Activated naive CD8-positive, alpha-beta T cell (primary cell): ENCODE data around the gene CPE.

ENCODE experiments used
- H3K27ac Mint-ChIP-seq: one replicate; pipeline ENCODE4 v1.8.0; 2021; ENCODE audit warnings: mixed read lengths
- H3K27me3 Mint-ChIP-seq: one replicate; pipeline ENCODE4 v1.8.0; 2021; ENCODE audit warnings: mixed read lengths
- H3K36me3 Mint-ChIP-seq: one replicate; pipeline ENCODE4 v1.8.0; 2021; ENCODE audit warnings: mixed read lengths
- H3K4me1 Mint-ChIP-seq: one replicate; pipeline ENCODE4 v1.8.0; 2021; ENCODE audit warnings: low read depth, mixed read lengths
- H3K4me3 Mint-ChIP-seq: one replicate; pipeline ENCODE4 v1.8.0; 2021; ENCODE audit warnings: mild to moderate bottlenecking, mixed read lengths
- H3K9me3 Mint-ChIP-seq: one replicate; pipeline ENCODE4 v1.8.0; 2021; ENCODE audit warnings: low read depth, mixed read lengths

Gene CPE

DNA sequence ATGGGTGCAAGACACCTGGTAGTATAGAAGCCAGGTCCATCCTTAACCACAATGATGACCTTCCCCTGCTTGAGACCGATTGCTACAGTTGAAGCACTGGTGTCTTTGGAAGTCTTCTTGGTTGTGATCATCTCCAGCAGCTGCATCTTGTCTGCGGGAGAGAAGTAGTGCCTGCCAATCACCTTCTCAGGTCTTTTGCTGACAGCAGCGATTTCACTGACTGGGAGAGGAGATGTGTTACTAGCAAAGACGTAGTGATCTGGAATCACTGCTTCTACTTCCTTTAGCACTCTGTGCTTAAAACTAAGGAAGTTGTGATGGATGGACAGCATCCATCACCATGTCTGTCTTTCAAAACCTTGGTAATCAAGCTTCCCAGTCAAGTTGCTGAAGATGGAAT is 25.9 kb downstream of the CPE start:
- Mint-ChIP-seq H3K27ac (no peak overlapping the region), H3K36me3 (no peaks in the 10 kb centered on the region), H3K4me1 (no peaks in the 10 kb centered on the region), H3K27me3 (peaks cover 2% of the 10 kb centered on the region), H3K9me3 (no peaks in the 10 kb centered on the region), H3K4me3 (no peak overlapping the region)

DNA sequence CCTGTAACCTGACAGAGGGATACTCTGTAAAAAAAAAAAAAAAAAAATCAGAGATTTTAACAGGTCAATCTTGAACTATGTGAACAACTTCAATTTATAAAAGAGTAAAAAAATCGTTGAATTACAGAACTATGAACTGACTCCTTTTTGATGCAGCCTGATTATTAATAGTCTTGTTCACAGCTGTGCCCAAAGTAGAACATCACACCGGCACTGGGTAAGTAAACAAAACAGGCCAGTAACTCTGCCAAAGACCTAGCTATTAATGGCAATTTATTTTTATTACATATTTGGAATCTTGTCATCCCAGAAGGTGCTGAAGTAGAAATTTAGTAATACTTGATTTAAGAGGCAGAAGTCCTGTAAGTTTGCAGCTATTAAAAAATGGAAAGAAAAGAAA is 31.4 kb downstream of the CPE start:
- Mint-ChIP-seq H3K4me1 (no peaks in the 10 kb centered on the region), H3K27me3 (peaks cover 5% of the 10 kb centered on the region), H3K27ac (no peak overlapping the region), H3K36me3 (no peaks in the 10 kb centered on the region), H3K9me3 (no peaks in the 10 kb centered on the region), H3K4me3 (no peak overlapping the region)

DNA sequence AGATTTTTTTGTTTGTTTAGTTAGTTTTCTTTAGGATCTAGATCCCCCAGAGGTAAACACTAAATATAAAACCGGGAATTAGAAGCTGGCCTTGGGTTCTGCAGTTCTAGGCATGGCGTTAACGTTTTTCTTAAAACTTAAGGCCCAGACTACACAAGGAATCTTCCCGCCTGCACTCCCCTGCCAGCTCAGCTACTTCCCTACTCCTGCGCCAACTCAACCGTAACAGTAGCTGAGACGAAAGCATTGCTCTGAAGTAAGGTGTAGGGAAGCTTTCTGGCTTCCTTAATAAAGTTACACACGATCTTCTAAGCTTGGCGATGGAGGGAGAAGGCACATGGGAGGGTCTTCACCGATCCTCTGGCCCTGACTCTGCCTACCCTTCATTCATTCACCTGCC is 37.1 kb downstream of the CPE start:
- Mint-ChIP-seq H3K9me3 (no peaks in the 10 kb centered on the region), H3K36me3 (no peaks in the 10 kb centered on the region), H3K4me1 (no peaks in the 10 kb centered on the region), H3K27ac (no peak overlapping the region), H3K27me3 (peaks cover 5% of the 10 kb centered on the region), H3K4me3 (no peak overlapping the region)

DNA sequence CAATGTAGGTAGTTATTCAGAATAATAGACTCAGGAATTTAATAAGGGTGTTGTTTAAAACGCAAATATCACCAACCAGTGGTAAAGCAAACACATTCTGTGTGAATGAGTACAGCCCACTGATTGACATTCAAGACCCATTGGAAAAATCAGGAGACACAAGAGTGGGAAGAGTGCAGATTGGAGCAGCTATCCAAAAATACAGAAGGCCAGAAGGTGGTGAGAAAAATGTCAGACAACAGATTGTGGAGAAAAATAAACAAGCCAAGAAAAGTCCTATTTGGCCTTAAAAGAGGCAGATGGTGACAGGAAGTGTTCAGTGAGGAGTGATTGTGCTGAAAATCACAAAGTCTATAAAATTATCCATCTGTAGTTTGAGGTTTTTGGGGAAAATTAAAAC is 39.3 kb downstream of the CPE start:
- H3K4me1 Mint-ChIP-seq, result no peaks in the 10 kb centered on the region
- H3K36me3 Mint-ChIP-seq, result no peaks in the 10 kb centered on the region
- H3K27ac Mint-ChIP-seq, result no peak overlapping the region
- H3K27me3 Mint-ChIP-seq, result peaks cover 8% of the 10 kb centered on the region
- H3K4me3 Mint-ChIP-seq, result no peak overlapping the region
- no peaks in the 10 kb centered on the region for H3K9me3 Mint-ChIP-seq

DNA sequence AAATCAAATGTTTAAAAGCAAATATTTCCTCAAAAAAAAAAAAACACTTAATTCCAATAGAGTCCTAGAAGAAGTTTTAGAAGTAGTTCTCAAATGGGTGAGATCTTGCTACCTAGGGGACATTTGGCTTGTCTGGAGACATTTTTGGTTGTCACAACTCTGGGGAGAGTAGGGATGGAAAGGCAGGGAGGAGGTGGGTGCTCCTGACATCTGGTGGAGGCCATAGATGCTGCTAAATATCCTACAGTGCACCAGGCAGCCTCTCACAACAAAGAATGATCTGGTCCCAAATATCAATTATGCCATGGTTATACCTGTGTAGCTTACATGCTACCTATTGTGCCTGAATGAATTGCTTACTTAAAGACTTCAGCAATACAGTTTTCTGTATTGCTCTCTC is 46.8 kb downstream of the CPE start:
- H3K9me3 Mint-ChIP-seq, result no peaks in the 10 kb centered on the region
- peaks cover 2% of the 10 kb centered on the region for H3K36me3 Mint-ChIP-seq
- H3K27ac Mint-ChIP-seq, result no peak overlapping the region
- no peaks in the 10 kb centered on the region for H3K4me1 Mint-ChIP-seq
- no peak overlapping the region for H3K4me3 Mint-ChIP-seq
- peaks cover 8% of the 10 kb centered on the region for H3K27me3 Mint-ChIP-seq

DNA sequence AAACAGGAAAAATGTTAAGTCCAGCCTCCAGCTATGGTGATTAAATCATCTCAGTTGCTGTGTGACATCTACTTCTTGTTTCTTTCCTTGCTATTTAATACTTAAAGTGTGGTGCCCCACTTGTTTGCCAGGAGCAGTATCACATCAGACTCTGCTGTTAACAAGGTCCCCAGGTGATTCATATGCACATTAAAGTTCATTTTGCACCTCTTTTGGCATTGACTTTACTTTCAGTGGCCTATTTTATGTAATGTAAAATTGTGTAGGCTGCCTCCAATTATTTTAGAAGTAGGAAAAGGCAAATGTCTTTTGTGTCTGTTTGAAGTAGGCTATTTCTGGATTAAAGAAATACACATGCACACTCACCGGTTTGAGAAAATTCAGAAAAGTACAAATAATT is 47.5 kb downstream of the CPE start:
- Mint-ChIP-seq H3K27ac (no peak overlapping the region), H3K4me3 (no peak overlapping the region)

DNA sequence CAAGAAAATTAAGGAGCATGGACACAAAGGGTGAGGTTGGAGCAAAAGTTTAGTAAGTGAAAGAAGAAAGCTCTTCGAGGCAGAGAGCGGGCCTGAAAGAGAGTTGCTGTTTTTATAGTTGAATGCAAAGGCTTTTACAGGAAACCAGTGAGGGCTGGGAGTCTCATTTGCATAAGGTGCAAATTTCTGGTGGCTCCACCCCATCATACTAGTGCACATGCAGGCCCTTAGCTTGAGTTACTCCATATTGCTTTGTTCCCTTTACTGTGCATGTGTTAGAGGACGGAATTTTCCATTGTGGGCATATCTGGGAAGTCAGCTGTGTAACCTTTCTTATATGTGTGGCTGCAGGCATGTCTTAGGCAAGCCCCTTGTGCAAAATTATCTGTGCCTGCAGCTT is 48.0 kb downstream of the CPE start:
- Mint-ChIP-seq H3K27ac (no peak overlapping the region), H3K27me3 (peaks cover 3% of the 10 kb centered on the region), H3K4me1 (no peaks in the 10 kb centered on the region), H3K36me3 (peaks cover 2% of the 10 kb centered on the region), H3K4me3 (no peak overlapping the region), H3K9me3 (no peaks in the 10 kb centered on the region)

More for the DNA sequence above, 47.5 kb downstream of the CPE start:
- H3K4me1 Mint-ChIP-seq, result no peaks in the 10 kb centered on the region
- H3K27me3 Mint-ChIP-seq, result peaks cover 4% of the 10 kb centered on the region
- H3K9me3 Mint-ChIP-seq, result no peaks in the 10 kb centered on the region
- H3K36me3 Mint-ChIP-seq, result peaks cover 2% of the 10 kb centered on the region

DNA sequence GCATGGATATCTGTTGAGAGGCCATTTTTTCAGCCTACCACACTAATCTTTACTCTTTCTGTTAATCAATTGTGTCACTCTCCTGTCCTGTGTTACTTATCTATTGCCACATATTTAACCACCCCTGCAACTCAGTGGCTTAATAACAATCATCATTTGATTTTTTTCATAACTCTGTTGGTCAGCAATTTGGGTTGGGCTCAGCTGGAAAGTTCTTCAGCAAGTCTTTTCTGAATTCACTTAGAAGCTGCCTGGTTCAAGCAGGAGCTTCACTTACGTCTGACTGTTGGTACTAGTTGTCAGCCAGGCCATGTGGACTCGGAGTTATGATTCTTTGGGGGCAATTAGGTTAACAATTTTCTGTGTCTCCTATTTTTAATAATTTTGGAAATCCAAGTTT is 50.1 kb downstream of the CPE start:
- no peak overlapping the region for H3K4me3 Mint-ChIP-seq
- peaks cover 2% of the 10 kb centered on the region for H3K36me3 Mint-ChIP-seq
- no peak overlapping the region for H3K27ac Mint-ChIP-seq
- no peaks in the 10 kb centered on the region for H3K4me1 Mint-ChIP-seq
- no peaks in the 10 kb centered on the region for H3K9me3 Mint-ChIP-seq
- peaks cover 7% of the 10 kb centered on the region for H3K27me3 Mint-ChIP-seq

DNA sequence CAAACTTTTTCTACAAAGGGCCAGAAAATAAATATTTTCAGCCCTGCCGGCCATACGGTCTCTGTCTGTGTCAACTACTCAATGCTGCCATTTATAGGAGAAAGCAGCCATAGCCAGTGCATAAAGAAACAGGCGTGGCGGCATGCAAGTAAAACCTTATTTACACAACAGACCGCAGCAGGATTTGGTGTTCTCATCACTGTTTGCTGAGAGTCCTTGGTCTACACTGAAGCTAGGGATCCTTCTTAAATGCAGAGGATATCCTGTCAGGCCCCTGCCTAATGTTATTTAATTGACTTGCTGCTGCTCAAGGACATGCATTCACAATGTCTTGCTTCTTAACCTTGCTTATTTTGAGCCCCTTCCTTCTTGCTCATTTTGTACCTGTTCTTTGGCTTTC is 54.7 kb downstream of the CPE start:
- Mint-ChIP-seq H3K36me3 (no peaks in the 10 kb centered on the region), H3K27me3 (peaks cover 6% of the 10 kb centered on the region), H3K4me3 (no peak overlapping the region), H3K9me3 (no peaks in the 10 kb centered on the region), H3K4me1 (no peaks in the 10 kb centered on the region), H3K27ac (no peak overlapping the region)

DNA sequence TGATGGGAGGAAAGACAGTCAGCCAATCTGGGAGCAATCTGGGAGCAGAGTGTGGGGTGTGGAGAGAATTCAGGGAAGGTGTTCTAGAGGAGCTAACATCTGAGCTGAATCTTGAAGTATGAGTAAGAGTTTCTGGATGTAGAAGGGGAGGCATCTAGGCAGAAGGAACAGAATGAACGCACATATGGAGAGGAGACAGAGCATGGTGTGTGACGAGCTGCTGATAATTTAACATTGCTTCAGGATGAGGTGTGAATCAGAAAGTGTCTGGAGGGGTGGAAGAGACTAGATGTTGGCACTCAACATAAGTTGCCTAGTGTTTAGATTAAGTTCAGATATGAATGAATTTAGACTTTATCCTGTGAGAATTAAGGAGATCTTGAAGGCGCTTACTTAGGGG is 58.9 kb downstream of the CPE start:
- H3K27me3 Mint-ChIP-seq, result peaks cover 3% of the 10 kb centered on the region
- no peaks in the 10 kb centered on the region for H3K4me1 Mint-ChIP-seq
- no peak overlapping the region for H3K27ac Mint-ChIP-seq
- H3K36me3 Mint-ChIP-seq, result no peaks in the 10 kb centered on the region
- H3K4me3 Mint-ChIP-seq, result no peak overlapping the region
- H3K9me3 Mint-ChIP-seq, result no peaks in the 10 kb centered on the region

DNA sequence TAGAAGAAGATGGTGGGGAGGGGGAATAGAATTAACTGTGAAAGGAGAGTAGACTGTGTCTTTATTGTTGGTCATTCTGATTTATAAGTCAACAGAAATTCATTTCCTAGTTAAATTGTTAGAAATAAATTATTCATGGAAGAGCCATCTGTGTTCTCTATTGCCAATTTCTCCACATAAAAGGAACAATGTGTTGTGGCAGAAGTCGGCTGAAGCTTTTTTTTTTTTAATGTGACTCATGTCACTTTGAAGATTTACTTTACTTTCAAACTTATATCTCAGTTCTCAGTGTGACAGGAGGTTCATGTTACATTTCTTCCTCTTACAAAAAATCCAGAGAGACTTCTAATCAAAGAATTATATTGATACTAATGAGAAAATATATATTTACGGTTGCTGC is 60.5 kb downstream of the CPE start:
- H3K27ac Mint-ChIP-seq, result no peak overlapping the region
- no peaks in the 10 kb centered on the region for H3K9me3 Mint-ChIP-seq
- peaks cover 2% of the 10 kb centered on the region for H3K27me3 Mint-ChIP-seq
- H3K4me3 Mint-ChIP-seq, result no peak overlapping the region
- H3K36me3 Mint-ChIP-seq, result no peaks in the 10 kb centered on the region
- H3K4me1 Mint-ChIP-seq, result peaks cover 3% of the 10 kb centered on the region

DNA sequence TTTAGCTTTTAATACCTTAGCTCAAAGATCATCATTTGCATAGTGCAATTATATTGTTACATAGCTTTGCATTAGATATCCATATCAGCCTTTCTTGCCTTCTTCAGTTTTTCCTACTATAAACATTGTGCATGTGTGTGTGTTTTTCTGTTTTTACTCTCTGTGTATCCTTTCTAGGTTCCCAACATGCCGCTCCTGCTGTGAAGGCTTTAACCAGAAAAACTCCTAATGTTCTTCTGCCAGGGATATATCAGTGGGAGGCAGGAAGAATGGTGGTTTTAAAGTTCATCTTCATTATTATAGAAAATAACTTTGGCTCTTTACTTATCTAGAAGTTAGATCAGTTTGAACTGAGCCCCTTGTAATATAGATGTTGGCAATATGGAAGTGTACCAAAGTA is 61.2 kb downstream of the CPE start:
- Mint-ChIP-seq H3K4me3 (no peak overlapping the region), H3K9me3 (no peaks in the 10 kb centered on the region), H3K27ac (no peak overlapping the region), H3K4me1 (peaks cover 3% of the 10 kb centered on the region), H3K27me3 (peaks cover 2% of the 10 kb centered on the region), H3K36me3 (no peaks in the 10 kb centered on the region)

DNA sequence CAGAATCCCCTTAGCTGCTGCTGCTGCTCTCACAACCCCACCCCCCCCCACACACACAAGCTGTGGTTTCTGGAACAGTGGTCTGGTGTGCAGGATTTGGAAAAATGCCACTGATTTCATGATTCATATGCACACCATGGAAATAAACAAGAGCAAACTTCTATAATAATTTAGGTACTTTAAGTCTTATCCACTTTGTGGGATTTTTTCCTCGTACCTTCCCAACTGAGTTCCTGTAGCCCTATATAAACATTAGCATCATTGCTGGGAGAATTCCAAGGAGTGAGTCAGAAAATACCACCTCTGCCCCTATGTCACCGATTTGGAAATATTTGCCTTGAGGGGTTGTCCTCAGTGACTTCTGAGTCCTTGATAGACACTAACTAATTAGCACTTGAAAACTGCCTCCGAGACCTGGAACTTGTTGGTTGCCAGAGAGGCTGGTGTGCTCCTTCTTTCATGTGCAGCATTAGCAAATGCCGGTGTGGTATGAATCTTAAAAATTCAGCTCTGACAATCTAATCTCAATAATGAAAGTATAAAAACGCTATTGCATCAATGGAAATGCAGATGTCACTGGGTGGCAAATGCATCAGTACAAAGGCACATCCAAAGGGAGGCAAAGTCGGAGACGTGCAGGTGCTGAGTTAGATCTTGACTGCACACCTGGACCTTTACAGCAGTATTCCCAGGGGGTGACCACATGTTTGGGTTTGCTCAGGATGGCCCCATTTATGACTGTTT is 61.8 kb downstream of the CPE start:
- no peaks in the 10 kb centered on the region for H3K36me3 Mint-ChIP-seq
- H3K27ac Mint-ChIP-seq, result no peak overlapping the region
- no peak overlapping the region for H3K4me3 Mint-ChIP-seq
- H3K4me1 Mint-ChIP-seq, result peaks cover 3% of the 10 kb centered on the region
- peaks cover 2% of the 10 kb centered on the region for H3K27me3 Mint-ChIP-seq
- no peaks in the 10 kb centered on the region for H3K9me3 Mint-ChIP-seq

DNA sequence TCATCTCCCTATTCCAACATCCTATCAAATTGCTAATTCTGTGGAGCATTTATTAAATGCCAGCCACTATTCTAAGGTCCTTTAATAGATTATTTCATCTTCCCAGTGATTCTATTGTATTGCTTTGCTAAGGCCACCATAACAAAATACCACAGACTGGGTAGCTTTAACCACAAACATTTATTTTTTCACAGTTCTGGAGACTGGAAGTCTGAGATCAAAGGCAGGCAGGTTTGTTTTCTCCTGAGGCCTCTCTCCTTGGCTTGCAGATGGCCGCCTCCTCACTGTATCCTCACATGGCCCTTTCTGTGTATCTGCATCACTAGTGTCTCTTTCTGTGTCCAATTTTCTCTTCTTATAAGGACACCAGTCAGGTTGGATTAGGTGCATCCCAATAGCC is 64.5 kb downstream of the CPE start:
- Mint-ChIP-seq H3K9me3 (no peaks in the 10 kb centered on the region), H3K27ac (no peak overlapping the region), H3K36me3 (no peaks in the 10 kb centered on the region), H3K4me3 (no peak overlapping the region), H3K27me3 (no peaks in the 10 kb centered on the region), H3K4me1 (peaks cover 3% of the 10 kb centered on the region)

DNA sequence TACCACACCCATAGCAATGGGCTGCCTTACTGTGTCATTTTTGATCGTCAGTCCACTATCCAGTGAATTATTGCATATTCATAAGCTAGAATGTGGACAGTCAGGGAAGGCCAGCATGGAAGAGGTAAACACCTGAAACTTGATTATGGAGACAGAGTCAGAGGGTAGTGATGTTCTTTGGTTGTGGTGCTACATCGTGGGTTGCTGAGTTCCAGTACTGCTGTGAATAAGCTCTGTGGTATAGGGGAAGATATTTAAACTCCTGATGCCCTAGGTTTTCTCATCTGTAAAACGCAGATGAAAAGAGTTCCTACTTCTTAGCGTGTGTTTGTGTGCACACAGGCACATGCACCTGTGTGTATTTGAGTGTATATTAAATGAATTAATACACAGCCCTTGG is 69.9 kb downstream of the CPE start:
- H3K9me3 Mint-ChIP-seq, result no peaks in the 10 kb centered on the region
- H3K4me3 Mint-ChIP-seq, result no peak overlapping the region
- H3K27ac Mint-ChIP-seq, result no peak overlapping the region
- H3K36me3 Mint-ChIP-seq, result no peaks in the 10 kb centered on the region
- H3K27me3 Mint-ChIP-seq, result no peaks in the 10 kb centered on the region
- H3K4me1 Mint-ChIP-seq, result no peaks in the 10 kb centered on the region

DNA sequence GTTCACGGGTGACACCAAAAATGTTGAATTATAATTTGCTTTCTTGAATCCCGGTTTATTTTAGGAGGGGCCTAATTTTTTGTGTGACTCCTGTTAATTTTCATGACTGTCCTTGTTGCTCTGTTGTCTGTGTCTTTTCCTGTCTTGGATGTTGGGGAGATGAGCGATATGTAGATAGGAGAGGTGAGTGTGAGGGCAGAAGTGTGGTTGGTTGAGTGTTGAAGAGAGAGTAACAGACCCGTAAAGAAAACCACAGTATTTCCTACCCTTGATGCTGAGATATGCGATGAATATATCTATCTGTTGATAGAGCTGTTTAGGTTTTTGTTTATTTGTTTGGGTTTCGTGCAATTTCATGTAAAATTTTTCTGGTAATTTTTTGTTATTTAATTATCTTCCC is 70.5 kb downstream of the CPE start:
- H3K27me3 Mint-ChIP-seq, result no peaks in the 10 kb centered on the region
- H3K27ac Mint-ChIP-seq, result no peak overlapping the region
- no peaks in the 10 kb centered on the region for H3K9me3 Mint-ChIP-seq

More for the DNA sequence above, 70.5 kb downstream of the CPE start:
- Mint-ChIP-seq H3K4me1 (no peaks in the 10 kb centered on the region), H3K4me3 (no peak overlapping the region), H3K36me3 (no peaks in the 10 kb centered on the region)
